GM23248 (cell line): ENCODE results near the gene KIF16B. TPM values are rescaled to one million over a fixed set of nuclear protein-coding genes. Genes with fewer than 3 reads are reported as not detected.

Experiments used
- DNase-seq: peaks from one replicate; pipeline ENCODE4 v3.0.0-alpha.2; 2015
- H2AFZ ChIP-seq: fragments of 200-600 bp; sonication (generic); 2 replicates; pipeline ENCODE4 v1.6.1; 2016; ENCODE audit warnings: antibody characterized with exemption
- H3F3A ChIP-seq: fragments of 200-600 bp; sonication (generic); 2 replicates; pipeline ENCODE4 v1.6.1; 2016; ENCODE audit warnings: mild to moderate bottlenecking, antibody characterized with exemption, mixed run types; ENCODE audit not compliant: insufficient read depth
- H3K27ac ChIP-seq: fragments of 200-600 bp; sonication (generic); 2 replicates; pipeline ENCODE4 v1.5.1; 2016; ENCODE audit warnings: mild to moderate bottlenecking
- H3K27me3 ChIP-seq: fragments of 200-600 bp; sonication (generic); replicated peaks from 2 replicates; pipeline ENCODE4 v1.6.1; 2016; ENCODE audit warnings: mild to moderate bottlenecking; ENCODE audit not compliant: insufficient read depth
- H3K36me3 ChIP-seq: fragments of 200-600 bp; sonication (generic); 2 replicates; pipeline ENCODE4 v1.6.1; 2016; ENCODE audit warnings: low read depth, mild to moderate bottlenecking
- H3K4me1 ChIP-seq: fragments of 200-600 bp; sonication (generic); 2 replicates; pipeline ENCODE4 v1.6.1; 2016; ENCODE audit warnings: mild to moderate bottlenecking; ENCODE audit not compliant: insufficient read depth
- H3K4me2 ChIP-seq: fragments of 200-600 bp; sonication (generic); one replicate; pipeline ENCODE4 v1.6.1; 2016; ENCODE audit warnings: mild to moderate bottlenecking; ENCODE audit not compliant: unreplicated experiment
- H3K4me3 ChIP-seq: fragments of 200-600 bp; sonication (generic); 2 replicates; pipeline ENCODE4 v1.5.1; 2016; ENCODE audit warnings: mild to moderate bottlenecking
- H3K79me2 ChIP-seq: fragments of 200-600 bp; sonication (generic); 2 replicates; pipeline ENCODE4 v1.6.1; 2016; ENCODE audit warnings: mild to moderate bottlenecking; ENCODE audit not compliant: insufficient read depth
- H3K9ac ChIP-seq: fragments of 200-600 bp; sonication (generic); 2 replicates; pipeline ENCODE4 v1.6.1; 2016; ENCODE audit warnings: mild to moderate bottlenecking
- H3K9me2 ChIP-seq: fragments of 200-600 bp; sonication (generic); 2 replicates; pipeline ENCODE4 v1.6.1; 2016; ENCODE audit warnings: mixed run types, mild to moderate bottlenecking, moderate library complexity; ENCODE audit not compliant: insufficient read depth
- H3K9me3 ChIP-seq: fragments of 200-600 bp; sonication (generic); one replicate; pipeline ENCODE4 v1.6.1; 2017; ENCODE audit warnings: low read depth
- H4K20me1 ChIP-seq: fragments of 200-600 bp; sonication (generic); 2 replicates; pipeline ENCODE4 v1.6.0; 2016; ENCODE audit not compliant: insufficient read depth
- EZH2 ChIP-seq: fragments of 200-600 bp; sonication (generic); IDR thresholded peaks from 2 replicates; pipeline ENCODE4 v1.6.1; 2018; ENCODE audit warnings: antibody characterized with exemption, mild to moderate bottlenecking; ENCODE audit not compliant: insufficient read depth, poor library complexity, severe bottlenecking
- EZH2phosphoT487 ChIP-seq: fragments of 200-600 bp; sonication (generic); IDR thresholded peaks from 2 replicates; pipeline ENCODE4 v1.6.1; 2018; ENCODE audit warnings: antibody characterized with exemption, moderate library complexity, mild to moderate bottlenecking, low read depth; ENCODE audit not compliant: insufficient read depth
- WGBS, 2 experiments: methylation state at CpG; one replicate each; pipeline ENCODE4 v1.1.6; 2015 to 2017; ENCODE audit warnings: low lambda C conversion rate in 2 of 2, low coverage in 1 of 2; ENCODE audit errors: missing lambda C conversion rate in 2 of 2; 5-methylcytosine and 5-hydroxymethylcytosine counted together
- in situ Hi-C: fragments of 300-500 bp; cut with MboI; formaldehyde crosslinking; loops from 2 replicates; pipeline ENCODE4 v1.15.0; 2020
- polyA plus RNA-seq: library from polyadenylated mRNA; unstranded; fragments of >200 nt; fragmentation: Nextera tagmentation; extraction: Ambion mirVana; gene quantifications from 2 replicates; pipeline ENCODE4 v1.2.1, GENCODE V29; 2016
- total RNA-seq: library from RNA; depleted of rRNA; stranded (reverse); fragments of >200 nt; shearing (Covaris generic); gene quantifications from 2 replicates; pipeline ENCODE4 v1.2.3, GENCODE V29; 2014

KIF16B gene
- total and polyA plus RNA-seq, 2 experiments from 2014 or later = 1.7 to 2.6 TPM

DNA sequence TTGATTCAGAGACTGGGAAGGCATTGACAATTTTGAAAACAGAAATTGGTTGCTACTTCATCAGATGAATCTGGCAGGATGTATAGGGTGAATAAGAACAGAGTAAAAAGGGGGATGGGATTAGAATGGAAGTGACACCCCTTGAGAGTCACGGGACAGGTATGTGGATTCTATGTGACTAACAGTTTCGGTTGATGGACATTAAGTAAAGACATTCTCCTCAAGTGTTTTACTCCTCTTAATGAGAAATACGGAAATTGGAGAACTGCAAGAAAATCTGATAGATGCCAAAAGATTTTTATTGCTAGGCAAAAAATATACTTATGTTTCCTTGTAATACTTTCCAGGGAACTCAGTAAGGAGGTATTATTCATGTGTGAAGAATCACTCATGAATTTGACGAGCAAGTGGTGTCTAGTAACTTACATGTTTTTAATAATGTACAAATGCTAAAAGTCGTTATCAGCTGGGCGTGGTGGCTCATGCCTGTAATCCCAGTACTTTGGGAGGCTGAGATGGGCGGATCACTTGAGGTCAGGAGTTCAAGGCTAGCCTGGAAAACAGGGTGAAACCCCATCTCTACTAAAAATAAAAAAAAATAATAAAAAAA lies 135.8 kb downstream of the KIF16B start:
- TF ChIP-seq EZH2 (no peak), EZH2phosphoT487 (no peak)
- Histone ChIP-seq H3K9me2 (no peaks in the 10 kb centered on the region), H3K9me3 (no peaks in the 10 kb centered on the region), H3K79me2 (no peaks in the 10 kb centered on the region), H3K9ac (no peak overlapping the region), H3K4me1 (no peaks in the 10 kb centered on the region), H3K27me3 (no peaks in the 10 kb centered on the region), H3K4me2 (no peak overlapping the region), H3K27ac (no peak overlapping the region), H2AFZ (no peak overlapping the region), H3F3A (no peaks in the 10 kb centered on the region), H3K36me3 (no peaks in the 10 kb centered on the region), H4K20me1 (no peaks in the 10 kb centered on the region), H3K4me3 (no peak overlapping the region)
- no peak for DNase-seq
- WGBS, 2 experiments = 77 to 82% methylated on average over 7 of the region's 7 CpGs
- in situ Hi-C loops = no loop called here

GRCh38 chr20:16434062-16434664 lies 139.1 kb downstream of the KIF16B start:
- no peak overlapping the region for H3K4me3 ChIP-seq
- H3K9ac ChIP-seq = no peak overlapping the region
- no peaks in the 10 kb centered on the region for H4K20me1 ChIP-seq
- H3K27ac ChIP-seq = no peak overlapping the region
- no peaks in the 10 kb centered on the region for H3K9me2 ChIP-seq
- TF ChIP-seq EZH2 (no peak), EZH2phosphoT487 (no peak)
- H3K4me2 ChIP-seq = no peak overlapping the region
- 71% methylated on average over 10 of the region's 10 CpGs for WGBS, 2 experiments
- no peaks in the 10 kb centered on the region for H3F3A ChIP-seq
- no peaks in the 10 kb centered on the region for H3K4me1 ChIP-seq
- no peaks in the 10 kb centered on the region for H3K79me2 ChIP-seq
- in situ Hi-C loops = no loop called here
- H3K27me3 ChIP-seq = no peaks in the 10 kb centered on the region
- no peak overlapping the region for H2AFZ ChIP-seq
- H3K36me3 ChIP-seq = no peaks in the 10 kb centered on the region
- peak; percentile 34 for DNase-seq
- H3K9me3 ChIP-seq = no peaks in the 10 kb centered on the region

DNA sequence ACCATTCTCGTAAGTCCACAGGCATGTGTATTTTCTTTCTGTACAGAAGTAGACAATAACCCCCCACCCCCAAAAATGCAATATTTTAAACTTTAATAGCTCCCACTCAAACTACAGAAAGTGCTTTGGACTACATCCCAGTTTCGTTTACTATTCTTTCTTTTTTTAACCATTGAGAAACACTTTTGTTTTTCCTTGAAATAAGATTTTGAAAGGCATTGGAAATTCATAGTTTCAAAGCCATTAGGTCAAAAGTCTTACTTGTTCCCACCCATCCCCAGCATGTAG lies 140.0 kb downstream of the KIF16B start:
- in situ Hi-C loops = no loop called here
- no peak overlapping the region for H3K4me3 ChIP-seq
- H3K9ac ChIP-seq = no peak overlapping the region
- no peaks in the 10 kb centered on the region for H3F3A ChIP-seq
- 50 to 60% methylated on average over 2 of the region's 2 CpGs for WGBS, 2 experiments
- no peak for DNase-seq
- H3K27me3 ChIP-seq = no peaks in the 10 kb centered on the region
- H3K27ac ChIP-seq = no peak overlapping the region
- no peaks in the 10 kb centered on the region for H3K9me3 ChIP-seq
- no peaks in the 10 kb centered on the region for H3K79me2 ChIP-seq
- no peak overlapping the region for H2AFZ ChIP-seq
- no peaks in the 10 kb centered on the region for H3K9me2 ChIP-seq
- no peak overlapping the region for H3K4me2 ChIP-seq
- H3K36me3 ChIP-seq = no peaks in the 10 kb centered on the region
- TF ChIP-seq EZH2 (no peak), EZH2phosphoT487 (no peak)
- no peaks in the 10 kb centered on the region for H3K4me1 ChIP-seq
- no peaks in the 10 kb centered on the region for H4K20me1 ChIP-seq

- Histone ChIP-seq H3K4me3 (no peak overlapping the region), H3K9me2 (no peaks in the 10 kb centered on the region), H3K27me3 (no peaks in the 10 kb centered on the region), H3F3A (no peaks in the 10 kb centered on the region), H3K4me2 (no peak overlapping the region), H3K4me1 (no peaks in the 10 kb centered on the region), H3K9me3 (no peaks in the 10 kb centered on the region), H2AFZ (no peak overlapping the region), H3K36me3 (no peaks in the 10 kb centered on the region), H3K27ac (no peak overlapping the region), H3K79me2 (no peaks in the 10 kb centered on the region), H3K9ac (no peak overlapping the region), H4K20me1 (no peaks in the 10 kb centered on the region)
- in situ Hi-C loops = no loop called here
- WGBS, 2 experiments = 84 to 87% methylated on average over 8 of the region's 8 CpGs
- DNase-seq = no peak
- TF ChIP-seq EZH2phosphoT487 (no peak), EZH2 (no peak)
These were observed 140.6 kb downstream of the KIF16B start for GRCh38 chr20:16432466-16433292.
